Esophagus muscularis mucosa (tissue), 4 donors: ENCODE measurements around the gene CD2BP2. TPM values are rescaled to one million over a fixed set of nuclear protein-coding genes. Genes with fewer than 3 reads are reported as not detected.

Source experiments
- DNase-seq: peaks from one replicate; pipeline ENCODE4 v3.0.0-alpha.2; 2017; ENCODE audit errors: extremely low spot score
- H3K27ac ChIP-seq, 4 donors: fragments of 200-600 bp; sonication (generic); replicated peaks in 1 of 4; 1 replicate in 3 of 4; 2 replicates in 1 of 4; pipeline ENCODE4 v1.5.1; 2016 to 2019; ENCODE audit warnings: mild to moderate bottlenecking in 1 of 4
- H3K27me3 ChIP-seq, 4 donors: fragments of 200-600 bp; sonication (generic); one replicate each; pipeline versions ENCODE4 v1.5.1 to v1.6.0; 2016 to 2019
- H3K36me3 ChIP-seq, 4 donors: fragments of 200-600 bp; sonication (generic); one replicate each; pipeline ENCODE4 v1.5.1; 2016 to 2019
- H3K4me1 ChIP-seq, 4 donors: fragments of 200-600 bp; sonication (generic); one replicate each; pipeline ENCODE4 v1.5.1; 2016 to 2019
- H3K4me3 ChIP-seq, 4 donors: fragments of 200-600 bp; sonication (generic); 1 replicate in 2 of 4; 2 replicates in 2 of 4; pipeline ENCODE4 v1.5.1; 2016 to 2019; ENCODE audit warnings: mild to moderate bottlenecking in 4 of 4, moderate library complexity in 1 of 4
- H3K9me3 ChIP-seq, 4 donors: fragments of 200-600 bp; sonication (generic); 1 replicate in 3 of 4; 2 replicates in 1 of 4; pipeline ENCODE4 v1.5.1; 2016 to 2019
- CTCF ChIP-seq, 3 experiments: fragments of 200-600 bp in 2 of 3; fragments of 450-650 bp in 1 of 3; sonication (generic) in 2 of 3; IDR thresholded peaks; one replicate each; pipeline ENCODE4 v1.5.1; 2017 to 2019; ENCODE audit warnings: antibody characterized with exemption in 3 of 3, mild to moderate bottlenecking in 2 of 3, moderate library complexity in 1 of 3
- EP300 ChIP-seq: sonication (generic); formaldehyde crosslinking; IDR thresholded peaks from one replicate; pipeline ENCODE4 v1.6.1; 2017; ENCODE audit warnings: antibody characterized with exemption
- POLR2A ChIP-seq: fragments of 450-650 bp; IDR thresholded peaks from one replicate; pipeline ENCODE4 v1.6.1; 2017; ENCODE audit warnings: antibody characterized with exemption, moderate library complexity, mild to moderate bottlenecking, low read depth
- POLR2AphosphoS5 ChIP-seq, 2 donors: sonication (generic); formaldehyde crosslinking; IDR thresholded peaks; one replicate each; pipeline ENCODE4 v1.6.1; 2017; ENCODE audit warnings: antibody characterized with exemption in 2 of 2
- WGBS: methylation state at CpG from one replicate; pipeline ENCODE4 v1.1.5; 2018; 5-methylcytosine and 5-hydroxymethylcytosine counted together
- intact Hi-C: fragments of 100-400 bp; cut with DNase I; formaldehyde crosslinking; loops from one replicate; pipeline ENCODE4 v1.15.1; 2023
- total RNA-seq, 4 donors: library from RNA; depleted of rRNA; stranded (reverse); fragments of >200 nt; gene quantifications; one replicate each; pipeline versions ENCODE4 v1.1.0 to v1.2.1, GENCODE V29; 2016

CD2BP2 gene
- total RNA-seq, 4 donors from 2014 or later: 24.9 to 63.9 (median 41.8) TPM

GRCh38 chr16:30378236-30379157 is 23.4 kb upstream of the CD2BP2 start:
- peak overlapping the region; percentile 68 to 79 (median 71) for H3K4me3 ChIP-seq
- peak overlapping the region; percentile 98 to 100 (median 99) for H3K27ac ChIP-seq
- DNase-seq: peak; percentile 100
- H3K36me3 ChIP-seq: no peaks in the 10 kb centered on the region
- H3K4me1 ChIP-seq: peaks cover 13 to 29% (median 28%) of the 10 kb centered on the region in 4 donors
- TF ChIP-seq EP300: no peak
- peak in 1 of 3 experiments; percentile 24 for TF ChIP-seq CTCF (IDR thresholded peaks at IDR 0.05)
- peak; percentile 68 to 78 for TF ChIP-seq POLR2AphosphoS5 (IDR thresholded peaks at IDR 0.05)
- H3K9me3 ChIP-seq: no peaks in the 10 kb centered on the region
- H3K27me3 ChIP-seq: no peaks in the 10 kb centered on the region
- WGBS: under 1% methylated on average over 31 of the region's 67 CpGs
- intact Hi-C loops: no loop called here

- WGBS: 3% methylated on average over 12 of the region's 39 CpGs
- intact Hi-C loops: no loop called here
These were observed 22.7 kb upstream of the CD2BP2 start for GRCh38 chr16:30377812-30378235.

GRCh38 chr16:30377050-30377811 is 22.1 kb upstream of the CD2BP2 start:
- DNase-seq: no peak
- Histone ChIP-seq H3K27ac (peak overlapping the region; percentile 98 to 100 (median 99)), H3K36me3 (no peaks in the 10 kb centered on the region), H3K4me1 (peaks cover 13 to 28% (median 27%) of the 10 kb centered on the region in 4 donors), H3K4me3 (peak overlapping the region; percentile 68 to 79 (median 71)), H3K9me3 (no peaks in the 10 kb centered on the region), H3K27me3 (no peaks in the 10 kb centered on the region)
- 46% methylated on average over 25 of the region's 29 CpGs for WGBS
- TF ChIP-seq POLR2AphosphoS5 (IDR thresholded peaks at IDR 0.05) (no peak), POLR2A (no peak), EP300 (no peak), CTCF (IDR thresholded peaks at IDR 0.05) (no peak)
- intact Hi-C loops: no loop called here

More at GRCh38 chr16:30377812-30378235, 22.7 kb upstream of the CD2BP2 start:
- no peaks in the 10 kb centered on the region for H3K27me3 ChIP-seq
- DNase-seq: peak; percentile 98
- TF ChIP-seq EP300: no peak
- TF ChIP-seq CTCF (IDR thresholded peaks at IDR 0.05): no peak
- peak; percentile 70 for TF ChIP-seq POLR2A
- TF ChIP-seq POLR2AphosphoS5 (IDR thresholded peaks at IDR 0.05): peak; percentile 85 to 94
- peaks cover 13 to 29% (median 28%) of the 10 kb centered on the region in 4 donors for H3K4me1 ChIP-seq
- no peaks in the 10 kb centered on the region for H3K36me3 ChIP-seq
- H3K27ac ChIP-seq: peak overlapping the region; percentile 98 to 100 (median 99)
- H3K4me3 ChIP-seq: peak overlapping the region; percentile 68 to 79 (median 71)
- H3K9me3 ChIP-seq: no peaks in the 10 kb centered on the region

- H3K4me3 ChIP-seq: no peak overlapping the region
- intact Hi-C loops: no loop called here
- H3K36me3 ChIP-seq: no peaks in the 10 kb centered on the region
- H3K27me3 ChIP-seq: no peaks in the 10 kb centered on the region
- peaks cover 20 to 32% (median 28%) of the 10 kb centered on the region in 4 donors for H3K4me1 ChIP-seq
- peak overlapping the region; percentile 98 to 100 (median 99) for H3K27ac ChIP-seq
- 82% methylated on average over 7 of the region's 8 CpGs for WGBS
- DNase-seq: no peak
- H3K9me3 ChIP-seq: no peaks in the 10 kb centered on the region
- TF ChIP-seq POLR2A (no peak), EP300 (no peak), CTCF (IDR thresholded peaks at IDR 0.05) (no peak)
These were observed 21.4 kb upstream of the CD2BP2 start for GRCh38 chr16:30376461-30376902.
